RWPE1 (cell line): Measurements from ENCODE around the gene FUZ.

Source experiments
- CTCF ChIA-PET: fragments of 350-600 bp; sonication (Branson Sonifier 250); formaldehyde crosslinking; extraction: SDS; loops from one replicate; lab custom pipeline; 2021; lab: Yijun Ruan, JAX
- POLR2A ChIA-PET: fragments of 400-600 bp; formaldehyde crosslinking; extraction: SDS; loops from one replicate; lab custom pipeline; 2020; ENCODE audit warnings: antibody characterized with exemption; ENCODE audit not compliant: low non-redundant PET; lab: Yijun Ruan, JAX
- DNase-seq: peaks from one replicate; pipeline ENCODE4 v3.0.0; 2012; ENCODE audit warnings: low spot score
- H3K27ac ChIP-seq: fragments of 450-650 bp; 2 replicates; pipeline ENCODE4 v1.5.1; 2017
- CTCF ChIP-seq: fragments of 450-650 bp; conservative IDR thresholded peaks from 2 replicates; pipeline ENCODE4 v1.5.1; 2017; ENCODE audit warnings: low read depth, mild to moderate bottlenecking

FUZ gene

GRCh38 chr19:49781394-49781793 is 31.7 kb downstream of the FUZ start:
- ChIA-PET POLR2A (no interaction called here), CTCF (interaction anchor here (0.6 kb wide), 1 partner anchor 63 kb away, joined by 4 read pairs; no protein-coding TSS in a partner anchor)
- no peak for TF ChIP-seq CTCF
- DNase-seq: no peak
- H3K27ac ChIP-seq: peak overlapping the region; percentile 19

GRCh38 chr19:49780861-49781260 is 32.2 kb downstream of the FUZ start:
- POLR2A ChIA-PET: no interaction called here

GRCh38 chr19:49779731-49780555 is 33.1 kb downstream of the FUZ start:
- TF ChIP-seq CTCF: no peak
- ChIA-PET CTCF (no interaction called here), POLR2A (no interaction called here)
- peak overlapping the region; percentile 19 for H3K27ac ChIP-seq
- no peak for DNase-seq

More at GRCh38 chr19:49780861-49781260, 32.2 kb downstream of the FUZ start:
- no peak for DNase-seq
- CTCF ChIA-PET: interaction anchor here (0.6 kb wide), 1 partner anchor 63 kb away, joined by 4 read pairs; no protein-coding TSS in a partner anchor
- peak overlapping the region; percentile 19 for H3K27ac ChIP-seq
- no peak for TF ChIP-seq CTCF

DNA sequence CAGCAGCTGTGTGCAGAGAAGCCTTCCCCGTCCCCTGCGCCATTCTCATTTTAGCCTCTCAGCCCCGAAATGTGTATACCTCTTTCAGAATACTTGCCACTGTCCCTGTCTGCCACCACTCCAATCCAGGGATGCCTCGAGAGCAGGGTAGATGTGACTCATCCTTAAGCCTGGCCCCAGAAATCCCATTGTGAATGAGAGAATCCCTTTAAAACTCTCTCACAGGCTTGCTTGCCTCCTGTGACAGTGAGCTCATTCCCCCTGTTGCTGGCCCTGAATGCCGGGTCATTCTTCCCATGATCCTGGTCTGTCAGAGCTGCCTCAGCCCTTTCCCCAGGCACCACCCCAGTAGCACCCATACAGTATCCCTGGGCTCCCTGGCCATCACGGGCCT is 36.7 kb downstream of the FUZ start:
- ChIA-PET POLR2A (no interaction called here), CTCF (interaction anchor here (0.6 kb wide), 2 partner anchors 25 to 29 kb away, joined by 3 read pairs; no protein-coding TSS in a partner anchor)
- H3K27ac ChIP-seq: peak overlapping the region; percentile 75
- no peak for DNase-seq
- no peak for TF ChIP-seq CTCF

DNA sequence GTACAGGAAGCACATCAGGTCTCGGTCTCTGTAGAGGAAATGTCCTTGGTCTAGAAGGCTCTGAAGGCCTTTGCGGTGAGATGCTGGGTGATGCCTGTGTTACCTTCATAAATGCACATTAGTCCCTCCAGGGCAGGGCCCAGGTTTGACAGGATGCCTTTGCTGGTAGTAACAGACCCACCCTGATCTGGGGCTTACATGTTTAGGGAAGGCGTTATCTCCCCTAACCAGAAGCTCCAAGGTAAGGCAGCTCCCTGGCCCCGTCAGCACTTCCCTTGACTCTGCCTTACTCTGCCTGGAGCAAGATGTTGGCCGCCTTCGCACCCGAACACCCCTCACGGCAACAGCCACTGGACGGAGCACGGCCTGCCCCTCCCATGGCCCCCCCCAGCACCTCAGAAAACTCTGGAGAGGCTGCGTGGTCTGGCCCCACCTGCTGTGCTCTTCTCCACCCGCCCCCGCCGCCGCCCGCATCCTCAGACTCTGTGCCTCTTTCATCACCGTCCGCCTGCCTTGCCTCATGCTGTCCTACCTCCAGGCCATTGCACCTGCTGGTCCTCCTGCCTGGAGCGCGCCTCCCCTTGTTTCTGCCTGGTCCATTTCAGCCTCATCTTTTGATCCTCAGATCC is 37.2 kb downstream of the FUZ start:
- no peak for TF ChIP-seq CTCF
- DNase-seq: no peak
- H3K27ac ChIP-seq: peak overlapping the region; percentile 75
- ChIA-PET POLR2A (no interaction called here), CTCF (interaction anchor here (0.6 kb wide), 2 partner anchors 25 to 29 kb away, joined by 3 read pairs; no protein-coding TSS in a partner anchor)

DNA sequence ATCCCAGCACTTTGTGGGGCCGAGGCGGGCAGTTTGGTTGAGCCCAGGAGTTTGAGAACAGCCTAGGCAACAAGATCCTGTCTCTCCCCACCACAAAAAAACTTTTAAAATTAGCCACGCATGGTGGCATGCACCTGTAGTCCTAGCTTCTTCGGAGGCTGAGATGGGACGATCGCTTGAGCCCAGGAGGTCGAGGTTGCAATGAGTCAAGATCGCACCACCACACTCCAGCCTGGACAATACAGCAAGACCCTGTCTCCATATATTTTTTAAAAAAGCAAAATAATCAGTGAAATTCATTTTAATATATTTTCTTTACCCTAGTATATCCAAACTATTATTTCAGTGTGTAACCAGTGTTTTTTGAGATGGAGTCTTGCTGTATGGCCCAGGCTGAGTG is 38.1 kb downstream of the FUZ start:
- POLR2A ChIA-PET: no interaction called here

More for the DNA sequence above, 38.1 kb downstream of the FUZ start:
- no peak for TF ChIP-seq CTCF
- DNase-seq: no peak
- H3K27ac ChIP-seq: peak overlapping the region; percentile 75
- CTCF ChIA-PET: no interaction called here
